ENCODE results near the gene GNB5.

DNA sequence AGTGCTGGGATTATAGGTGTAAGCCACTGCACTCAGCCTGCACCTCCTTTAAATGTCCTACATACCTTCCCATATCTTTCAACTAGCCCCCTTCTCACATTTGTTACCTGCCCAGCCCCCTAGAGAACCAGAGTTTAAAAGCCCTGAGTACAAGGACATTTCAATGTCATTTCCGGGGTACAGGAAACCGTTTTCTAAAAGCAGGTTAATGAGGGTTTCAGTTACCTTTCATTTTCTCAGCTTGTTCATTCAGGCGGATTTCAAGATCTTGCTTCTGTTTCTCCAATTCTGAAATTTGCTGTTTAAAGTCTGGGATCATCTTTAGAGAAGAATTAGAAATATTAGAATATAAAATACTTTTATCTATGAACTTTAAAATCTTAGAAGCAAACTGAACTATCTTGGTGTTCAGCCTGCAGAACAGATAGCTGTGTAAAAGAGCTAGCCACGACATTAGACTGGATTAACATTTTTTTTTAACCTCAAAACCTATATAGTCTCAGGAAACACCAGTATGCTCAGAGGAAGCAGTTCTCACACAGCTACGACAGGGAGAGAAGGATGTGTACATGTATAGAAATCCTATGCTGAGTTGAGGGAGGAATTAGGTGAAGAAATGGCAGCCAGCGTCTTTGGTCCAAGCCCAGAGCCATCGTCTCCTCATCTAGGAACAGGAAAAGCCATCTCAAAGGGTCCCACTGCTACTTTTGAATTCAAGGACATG, 29.9 kb upstream of the GNB5 start:
- TF ChIP-seq POLR2A (IDR thresholded peaks at IDR 0.05), result no peak
- TF ChIP-seq, protein P1, sequence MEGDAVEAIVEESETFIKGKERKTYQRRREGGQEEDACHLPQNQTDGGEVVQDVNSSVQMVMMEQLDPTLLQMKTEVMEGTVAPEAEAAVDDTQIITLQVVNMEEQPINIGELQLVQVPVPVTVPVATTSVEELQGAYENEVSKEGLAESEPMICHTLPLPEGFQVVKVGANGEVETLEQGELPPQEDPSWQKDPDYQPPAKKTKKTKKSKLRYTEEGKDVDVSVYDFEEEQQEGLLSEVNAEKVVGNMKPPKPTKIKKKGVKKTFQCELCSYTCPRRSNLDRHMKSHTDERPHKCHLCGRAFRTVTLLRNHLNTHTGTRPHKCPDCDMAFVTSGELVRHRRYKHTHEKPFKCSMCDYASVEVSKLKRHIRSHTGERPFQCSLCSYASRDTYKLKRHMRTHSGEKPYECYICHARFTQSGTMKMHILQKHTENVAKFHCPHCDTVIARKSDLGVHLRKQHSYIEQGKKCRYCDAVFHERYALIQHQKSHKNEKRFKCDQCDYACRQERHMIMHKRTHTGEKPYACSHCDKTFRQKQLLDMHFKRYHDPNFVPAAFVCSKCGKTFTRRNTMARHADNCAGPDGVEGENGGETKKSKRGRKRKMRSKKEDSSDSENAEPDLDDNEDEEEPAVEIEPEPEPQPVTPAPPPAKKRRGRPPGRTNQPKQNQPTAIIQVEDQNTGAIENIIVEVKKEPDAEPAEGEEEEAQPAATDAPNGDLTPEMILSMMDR (IDR thresholded peaks at IDR 0.05), result no peak
